ENCODE data around the gene DUS4L. TPM values are rescaled to one million over a fixed set of nuclear protein-coding genes. Genes with fewer than 3 reads are reported as not detected.
"Not testable (repeated sequence)": the region's sequence is repeated elsewhere in the genome, so short reads cannot be mapped to it uniquely, and the experiment has no call there.

The DUS4L gene
- polyA plus RNA-seq, 1 donor from 2014 or later, result 24.2 TPM

DNA sequence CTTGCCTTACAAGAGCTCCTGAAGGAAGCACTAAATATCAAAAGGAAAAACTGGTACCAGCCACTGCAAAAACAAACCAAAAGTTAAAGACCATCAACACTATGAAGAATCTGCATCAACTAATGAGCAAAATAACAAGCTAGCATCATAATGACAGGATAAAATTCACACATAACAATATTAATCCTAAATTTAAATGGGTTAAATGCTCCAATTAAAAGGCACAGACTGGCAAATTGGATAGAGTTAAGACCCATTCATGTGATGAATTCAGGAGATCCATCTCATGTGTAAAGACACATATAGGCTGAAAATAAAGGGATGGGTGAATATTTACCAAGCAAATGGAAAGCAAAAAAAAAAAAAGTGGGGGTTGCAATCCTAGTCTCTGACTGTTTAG lies 29.6 kb upstream of the DUS4L start:
- Histone ChIP-seq H3K4me3 (ENCODE audit: low read length) (no peak overlapping the region), H3K27ac (ENCODE audit: low read length) (no peak overlapping the region), H3K9ac (ENCODE audit: low read length) (no peak overlapping the region), H3F3A (ENCODE audit: insufficient read depth, low read length, poor library complexity, severe bottlenecking) (no peaks in the 10 kb centered on the region), H4K20me1 (ENCODE audit: insufficient read depth) (no peaks in the 10 kb centered on the region), H3K9me3 (ENCODE audit: low read length) (no peaks in the 10 kb centered on the region), H3K79me2 (replicated peaks; ENCODE audit: insufficient read depth, low read length) (no peaks in the 10 kb centered on the region), H2AFZ (ENCODE audit: low read depth, low read length) (no peak overlapping the region), H3K4me2 (ENCODE audit: low read length) (no peak overlapping the region), H3K36me3 (ENCODE audit: insufficient read depth, low read length) (no peaks in the 10 kb centered on the region), H3K9me2 (ENCODE audit: insufficient read depth, low read length) (no peaks in the 10 kb centered on the region), H3K27me3 (ENCODE audit: insufficient read depth, low read depth, low read length) (no peaks in the 10 kb centered on the region)
- no peak for TF ChIP-seq TAF1 (IDR thresholded peaks at IDR 0.05; ENCODE audit: low read depth)

DNA sequence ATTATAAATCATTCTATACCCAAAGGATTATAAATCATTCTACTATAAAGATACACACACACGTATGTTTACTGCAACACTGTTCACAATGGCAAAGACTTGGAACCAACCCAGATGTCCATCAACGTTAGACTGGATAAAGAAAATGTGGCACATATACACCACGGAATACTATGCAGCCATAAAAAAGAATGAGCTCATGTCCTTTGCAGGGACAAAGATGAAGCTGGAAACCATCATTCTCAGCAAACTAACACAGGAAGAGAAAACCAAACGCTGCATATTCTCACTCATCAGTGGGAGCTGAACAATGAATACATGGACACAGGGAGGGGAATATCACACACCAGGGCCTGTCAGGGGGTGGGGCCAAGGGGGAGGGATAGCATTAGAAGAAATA lies 26.5 kb upstream of the DUS4L start:
- not testable (repeated sequence) for H3K4me3 ChIP-seq (ENCODE audit: low read length); H2AFZ ChIP-seq (ENCODE audit: low read depth, low read length); H3K36me3 ChIP-seq (ENCODE audit: insufficient read depth, low read length); H3K79me2 ChIP-seq (replicated peaks; ENCODE audit: insufficient read depth, low read length); H3K27ac ChIP-seq (ENCODE audit: low read length); H3F3A ChIP-seq (ENCODE audit: insufficient read depth, low read length, poor library complexity, severe bottlenecking); H3K9me2 ChIP-seq (ENCODE audit: insufficient read depth, low read length); H3K4me2 ChIP-seq (ENCODE audit: low read length); H3K9ac ChIP-seq (ENCODE audit: low read length); H4K20me1 ChIP-seq (ENCODE audit: insufficient read depth); H3K27me3 ChIP-seq (ENCODE audit: insufficient read depth, low read depth, low read length); H3K9me3 ChIP-seq (ENCODE audit: low read length)

DNA sequence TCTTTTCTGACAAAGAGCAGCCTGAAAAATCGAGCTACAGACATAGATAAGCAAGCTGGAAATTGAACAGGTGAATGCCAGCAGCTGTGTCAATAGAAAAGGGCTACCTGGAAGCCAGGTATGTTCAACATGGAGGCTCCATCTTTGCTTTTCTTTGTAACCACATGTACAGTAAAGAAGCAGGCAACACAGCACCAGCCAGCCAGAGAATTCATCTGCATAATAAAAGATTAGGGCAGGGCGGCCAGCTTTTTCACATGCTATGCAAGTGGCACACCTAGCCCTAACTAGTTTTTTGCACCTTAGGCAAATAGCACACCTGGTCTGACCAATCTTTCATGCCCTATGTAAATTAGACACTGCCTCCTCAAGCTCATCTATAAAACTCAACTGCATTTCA lies 25.8 kb upstream of the DUS4L start:
- no peak overlapping the region for H3K9ac ChIP-seq (ENCODE audit: low read length)
- no peaks in the 10 kb centered on the region for H3K9me3 ChIP-seq (ENCODE audit: low read length)
- H2AFZ ChIP-seq (ENCODE audit: low read depth, low read length), result no peak overlapping the region
- no peaks in the 10 kb centered on the region for H3F3A ChIP-seq (ENCODE audit: insufficient read depth, low read length, poor library complexity, severe bottlenecking)
- H3K27ac ChIP-seq (ENCODE audit: low read length), result no peak overlapping the region
- no peaks in the 10 kb centered on the region for H4K20me1 ChIP-seq (ENCODE audit: insufficient read depth)
- H3K4me2 ChIP-seq (ENCODE audit: low read length), result no peak overlapping the region
- TF ChIP-seq, protein P1, sequence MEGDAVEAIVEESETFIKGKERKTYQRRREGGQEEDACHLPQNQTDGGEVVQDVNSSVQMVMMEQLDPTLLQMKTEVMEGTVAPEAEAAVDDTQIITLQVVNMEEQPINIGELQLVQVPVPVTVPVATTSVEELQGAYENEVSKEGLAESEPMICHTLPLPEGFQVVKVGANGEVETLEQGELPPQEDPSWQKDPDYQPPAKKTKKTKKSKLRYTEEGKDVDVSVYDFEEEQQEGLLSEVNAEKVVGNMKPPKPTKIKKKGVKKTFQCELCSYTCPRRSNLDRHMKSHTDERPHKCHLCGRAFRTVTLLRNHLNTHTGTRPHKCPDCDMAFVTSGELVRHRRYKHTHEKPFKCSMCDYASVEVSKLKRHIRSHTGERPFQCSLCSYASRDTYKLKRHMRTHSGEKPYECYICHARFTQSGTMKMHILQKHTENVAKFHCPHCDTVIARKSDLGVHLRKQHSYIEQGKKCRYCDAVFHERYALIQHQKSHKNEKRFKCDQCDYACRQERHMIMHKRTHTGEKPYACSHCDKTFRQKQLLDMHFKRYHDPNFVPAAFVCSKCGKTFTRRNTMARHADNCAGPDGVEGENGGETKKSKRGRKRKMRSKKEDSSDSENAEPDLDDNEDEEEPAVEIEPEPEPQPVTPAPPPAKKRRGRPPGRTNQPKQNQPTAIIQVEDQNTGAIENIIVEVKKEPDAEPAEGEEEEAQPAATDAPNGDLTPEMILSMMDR (IDR thresholded peaks at IDR 0.05; ENCODE audit: poor library complexity, severe bottlenecking), result no peak
- TF ChIP-seq EP300 (conservative IDR thresholded peaks at IDR 0.05; ENCODE audit: poor library complexity, severe bottlenecking) (no peak), MXI1 (conservative IDR thresholded peaks at IDR 0.05; ENCODE audit: poor library complexity, severe bottlenecking) (no peak)
- no peaks in the 10 kb centered on the region for H3K9me2 ChIP-seq (ENCODE audit: insufficient read depth, low read length)
- H3K27me3 ChIP-seq (ENCODE audit: insufficient read depth, low read depth, low read length), result no peaks in the 10 kb centered on the region
- H3K79me2 ChIP-seq (replicated peaks; ENCODE audit: insufficient read depth, low read length), result no peaks in the 10 kb centered on the region
- H3K4me3 ChIP-seq (ENCODE audit: low read length), result no peak overlapping the region
- H3K36me3 ChIP-seq (ENCODE audit: insufficient read depth, low read length), result no peaks in the 10 kb centered on the region

DNA sequence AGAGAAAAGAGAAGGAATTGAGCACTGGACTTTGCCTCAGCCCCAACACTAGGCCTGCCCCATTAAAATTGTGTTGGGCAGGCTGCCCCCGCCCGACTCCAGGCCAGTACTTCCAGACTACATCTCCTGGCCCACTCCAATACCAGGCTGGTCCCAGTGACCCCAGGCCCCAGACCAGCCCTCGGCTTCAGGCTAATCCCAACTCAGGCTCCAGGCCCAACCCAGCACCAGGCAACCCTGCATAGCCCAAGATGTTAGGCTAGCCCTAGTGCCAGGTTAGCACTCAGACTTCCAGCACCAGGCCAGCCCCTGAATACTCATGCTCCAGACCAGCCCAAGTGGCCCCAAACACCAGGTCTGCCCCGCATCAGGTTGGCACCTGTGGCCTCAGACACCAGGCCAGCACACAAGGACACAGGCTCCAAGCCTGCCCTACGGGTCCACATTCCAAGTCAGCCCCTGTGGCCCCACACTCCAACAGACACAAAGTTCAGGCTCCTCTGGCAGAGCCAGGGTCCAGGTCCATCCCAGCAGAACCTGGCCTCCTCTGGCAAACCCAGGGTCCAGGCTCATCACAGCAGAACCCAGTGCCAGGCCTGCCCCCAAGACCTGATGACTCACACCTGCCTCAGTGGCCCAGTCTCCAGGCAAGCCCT lies 20.3 kb upstream of the DUS4L start:
- no peak overlapping the region for H3K27ac ChIP-seq (ENCODE audit: low read length)
- H3K27me3 ChIP-seq (ENCODE audit: insufficient read depth, low read depth, low read length), result no peaks in the 10 kb centered on the region
- H3K4me2 ChIP-seq (ENCODE audit: low read length), result no peak overlapping the region
- peaks cover 10% of the 10 kb centered on the region for H3K36me3 ChIP-seq (ENCODE audit: insufficient read depth, low read length)
- H3K9ac ChIP-seq (ENCODE audit: low read length), result no peak overlapping the region
- H2AFZ ChIP-seq (ENCODE audit: low read depth, low read length), result no peak overlapping the region
- no peaks in the 10 kb centered on the region for H3F3A ChIP-seq (ENCODE audit: insufficient read depth, low read length, poor library complexity, severe bottlenecking)
- no peak for TF ChIP-seq SMC3 (conservative IDR thresholded peaks at IDR 0.05; ENCODE audit: poor library complexity)
- TF ChIP-seq, protein P2, sequence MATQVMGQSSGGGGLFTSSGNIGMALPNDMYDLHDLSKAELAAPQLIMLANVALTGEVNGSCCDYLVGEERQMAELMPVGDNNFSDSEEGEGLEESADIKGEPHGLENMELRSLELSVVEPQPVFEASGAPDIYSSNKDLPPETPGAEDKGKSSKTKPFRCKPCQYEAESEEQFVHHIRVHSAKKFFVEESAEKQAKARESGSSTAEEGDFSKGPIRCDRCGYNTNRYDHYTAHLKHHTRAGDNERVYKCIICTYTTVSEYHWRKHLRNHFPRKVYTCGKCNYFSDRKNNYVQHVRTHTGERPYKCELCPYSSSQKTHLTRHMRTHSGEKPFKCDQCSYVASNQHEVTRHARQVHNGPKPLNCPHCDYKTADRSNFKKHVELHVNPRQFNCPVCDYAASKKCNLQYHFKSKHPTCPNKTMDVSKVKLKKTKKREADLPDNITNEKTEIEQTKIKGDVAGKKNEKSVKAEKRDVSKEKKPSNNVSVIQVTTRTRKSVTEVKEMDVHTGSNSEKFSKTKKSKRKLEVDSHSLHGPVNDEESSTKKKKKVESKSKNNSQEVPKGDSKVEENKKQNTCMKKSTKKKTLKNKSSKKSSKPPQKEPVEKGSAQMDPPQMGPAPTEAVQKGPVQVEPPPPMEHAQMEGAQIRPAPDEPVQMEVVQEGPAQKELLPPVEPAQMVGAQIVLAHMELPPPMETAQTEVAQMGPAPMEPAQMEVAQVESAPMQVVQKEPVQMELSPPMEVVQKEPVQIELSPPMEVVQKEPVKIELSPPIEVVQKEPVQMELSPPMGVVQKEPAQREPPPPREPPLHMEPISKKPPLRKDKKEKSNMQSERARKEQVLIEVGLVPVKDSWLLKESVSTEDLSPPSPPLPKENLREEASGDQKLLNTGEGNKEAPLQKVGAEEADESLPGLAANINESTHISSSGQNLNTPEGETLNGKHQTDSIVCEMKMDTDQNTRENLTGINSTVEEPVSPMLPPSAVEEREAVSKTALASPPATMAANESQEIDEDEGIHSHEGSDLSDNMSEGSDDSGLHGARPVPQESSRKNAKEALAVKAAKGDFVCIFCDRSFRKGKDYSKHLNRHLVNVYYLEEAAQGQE (IDR thresholded peaks at IDR 0.05; ENCODE audit: borderline replicate concordance), result no peak
- TF ChIP-seq RAD21 (conservative IDR thresholded peaks at IDR 0.05), result no peak
- TF ChIP-seq EP300 (conservative IDR thresholded peaks at IDR 0.05; ENCODE audit: poor library complexity, severe bottlenecking), result no peak
- TF ChIP-seq, protein P1 (IDR thresholded peaks at IDR 0.05; ENCODE audit: poor library complexity, severe bottlenecking), result no peak
- TF ChIP-seq TAF1 (IDR thresholded peaks at IDR 0.05; ENCODE audit: low read depth), result no peak
- no peak for TF ChIP-seq EZH2 (IDR thresholded peaks at IDR 0.05; ENCODE audit: borderline replicate concordance, insufficient read depth, low read length, poor library complexity, severe bottlenecking)
- no peak for TF ChIP-seq MXI1 (conservative IDR thresholded peaks at IDR 0.05; ENCODE audit: poor library complexity, severe bottlenecking)
- no peak for TF ChIP-seq POLR2AphosphoS5 (IDR thresholded peaks at IDR 0.05)
- no peak overlapping the region for H3K4me3 ChIP-seq (ENCODE audit: low read length)
- H3K79me2 ChIP-seq (replicated peaks; ENCODE audit: insufficient read depth, low read length), result no peaks in the 10 kb centered on the region
- no peaks in the 10 kb centered on the region for H3K9me3 ChIP-seq (ENCODE audit: low read length)
- no peaks in the 10 kb centered on the region for H3K9me2 ChIP-seq (ENCODE audit: insufficient read depth, low read length)
- H4K20me1 ChIP-seq (ENCODE audit: insufficient read depth), result no peaks in the 10 kb centered on the region

All from neural cell (in vitro differentiated cells).